SK-N-SH (cell line): ENCODE data around the gene ADCY9.

Experiments used
- CTCF ChIP-seq: fragments of 200-600 bp; sonication (generic); IDR thresholded peaks from 2 replicates; pipeline ENCODE4 v1.6.1; 2017; ENCODE audit warnings: antibody characterized with exemption, mild to moderate bottlenecking, moderate library complexity
- EP300 ChIP-seq, 2 experiments: IDR thresholded peaks; 2 replicates each; pipeline versions ENCODE4 v1.4.0 to v1.6.1; 2012; ENCODE audit warnings: borderline replicate concordance in 1 of 2, low read depth in 1 of 2, low read length in 1 of 2
- RXRA ChIP-seq: IDR thresholded peaks from 2 replicates; pipeline ENCODE4 v1.4.0; 2012; ENCODE audit warnings: low read depth, mild to moderate bottlenecking, borderline replicate concordance
- YY1 ChIP-seq: IDR thresholded peaks from 2 replicates; pipeline ENCODE4 v1.4.0; 2012; ENCODE audit warnings: low read depth, mild to moderate bottlenecking

GRCh38 chr16:3919413-3919812 is 196.8 kb downstream of the ADCY9 start:
- TF ChIP-seq CTCF, result no peak
- TF ChIP-seq RXRA, result no peak
- no peak for TF ChIP-seq EP300 (IDR thresholded peaks at IDR 0.05; ENCODE audit: borderline replicate concordance in 1 of 2, low read depth in 1 of 2, low read length in 1 of 2)
- no peak for TF ChIP-seq YY1
